Measurements from ENCODE around the gene CST9.

DNA sequence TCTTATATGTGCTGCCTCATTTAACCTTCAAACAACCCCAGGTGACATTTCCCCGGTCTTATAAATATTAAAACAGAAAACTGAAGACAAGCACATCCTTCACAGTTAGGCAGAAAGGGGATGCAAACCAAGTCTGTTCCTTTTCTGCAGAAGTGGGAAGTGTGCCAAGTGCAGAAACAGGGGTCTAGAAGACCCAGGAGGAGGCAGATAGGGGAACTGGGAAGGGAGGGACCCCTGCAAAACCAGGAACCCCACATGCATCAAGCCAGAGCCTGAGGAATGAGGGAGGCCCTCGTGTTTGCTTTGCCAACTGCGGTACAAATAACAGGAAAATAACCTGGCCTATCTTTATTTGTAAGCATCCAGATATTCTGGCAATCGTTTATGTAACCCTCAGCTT, 49.0 kb upstream of the CST9 start:
- TF ChIP-seq, protein P1, sequence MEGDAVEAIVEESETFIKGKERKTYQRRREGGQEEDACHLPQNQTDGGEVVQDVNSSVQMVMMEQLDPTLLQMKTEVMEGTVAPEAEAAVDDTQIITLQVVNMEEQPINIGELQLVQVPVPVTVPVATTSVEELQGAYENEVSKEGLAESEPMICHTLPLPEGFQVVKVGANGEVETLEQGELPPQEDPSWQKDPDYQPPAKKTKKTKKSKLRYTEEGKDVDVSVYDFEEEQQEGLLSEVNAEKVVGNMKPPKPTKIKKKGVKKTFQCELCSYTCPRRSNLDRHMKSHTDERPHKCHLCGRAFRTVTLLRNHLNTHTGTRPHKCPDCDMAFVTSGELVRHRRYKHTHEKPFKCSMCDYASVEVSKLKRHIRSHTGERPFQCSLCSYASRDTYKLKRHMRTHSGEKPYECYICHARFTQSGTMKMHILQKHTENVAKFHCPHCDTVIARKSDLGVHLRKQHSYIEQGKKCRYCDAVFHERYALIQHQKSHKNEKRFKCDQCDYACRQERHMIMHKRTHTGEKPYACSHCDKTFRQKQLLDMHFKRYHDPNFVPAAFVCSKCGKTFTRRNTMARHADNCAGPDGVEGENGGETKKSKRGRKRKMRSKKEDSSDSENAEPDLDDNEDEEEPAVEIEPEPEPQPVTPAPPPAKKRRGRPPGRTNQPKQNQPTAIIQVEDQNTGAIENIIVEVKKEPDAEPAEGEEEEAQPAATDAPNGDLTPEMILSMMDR (IDR thresholded peaks at IDR 0.05; ENCODE audit: extremely low read depth in 1 of 2, insufficient read depth in 1 of 2, low read depth in 1 of 2, low read length in 2 of 2): no peak
- no peak for TF ChIP-seq POLR2A (IDR thresholded peaks at IDR 0.05; ENCODE audit: low read depth, low read length)

Data from endothelial cell of umbilical vein (primary cell).